Measurements from ENCODE around the gene FOXK2.
"Not testable (repeated sequence)": the region's sequence is repeated elsewhere in the genome, so short reads cannot be mapped to it uniquely, and the experiment has no call there.

The FOXK2 gene

DNA sequence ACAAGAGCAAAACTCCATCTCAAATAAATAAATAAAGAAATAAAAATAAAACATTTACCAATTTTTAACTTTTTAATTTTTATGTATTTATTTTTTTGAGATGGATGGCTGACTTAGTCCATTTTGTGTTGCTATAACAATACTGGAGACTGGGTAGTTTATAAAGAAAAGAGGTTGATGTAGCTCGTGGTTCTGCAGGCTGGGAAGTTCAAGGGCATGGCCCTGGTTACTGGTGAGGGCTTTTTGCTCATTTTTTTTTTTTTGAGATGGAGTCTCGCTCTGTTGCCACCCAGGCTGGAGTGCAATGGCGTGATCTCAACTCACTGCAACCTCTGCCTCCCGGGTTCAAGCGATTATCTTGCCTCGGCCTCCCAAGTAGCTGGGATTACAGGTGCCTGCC lies 14.2 kb upstream of the FOXK2 start:
- no peaks in the 10 kb centered on the region for H3K4me1 ChIP-seq (ENCODE audit: insufficient read depth, low read length)
- no peaks in the 10 kb centered on the region for H3K36me3 ChIP-seq (ENCODE audit: insufficient read depth, low read length)
- no peaks in the 10 kb centered on the region for H3K9me3 ChIP-seq (ENCODE audit: control insufficient read depth, insufficient read depth, low read length)
- H3K9ac ChIP-seq (ENCODE audit: low read depth, low read length): no peak overlapping the region

DNA sequence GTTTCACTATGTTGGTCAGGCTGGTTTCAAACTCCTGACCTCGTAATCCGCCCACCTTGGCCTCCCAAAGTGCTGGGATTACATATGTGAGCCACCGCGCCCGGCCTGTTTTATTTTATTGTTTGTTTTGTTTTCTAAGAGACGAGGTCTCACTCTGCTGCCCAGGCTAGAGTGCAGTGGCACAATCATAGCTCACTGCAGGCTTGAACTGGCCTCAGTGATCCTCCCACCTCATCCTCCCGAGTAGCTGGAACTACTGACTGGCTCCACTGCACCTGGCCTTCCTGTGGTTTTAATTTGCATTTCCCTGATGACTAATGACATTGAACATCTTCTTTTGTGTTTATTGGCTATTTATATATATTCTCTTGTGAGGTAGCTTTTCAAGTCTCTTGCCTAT lies 13.1 kb upstream of the FOXK2 start:
- H3K9me3 ChIP-seq (ENCODE audit: control insufficient read depth, insufficient read depth, low read length); H3K4me1 ChIP-seq (ENCODE audit: insufficient read depth, low read length); H3K36me3 ChIP-seq (ENCODE audit: insufficient read depth, low read length); H3K9ac ChIP-seq (ENCODE audit: low read depth, low read length): not testable (repeated sequence)

DNA sequence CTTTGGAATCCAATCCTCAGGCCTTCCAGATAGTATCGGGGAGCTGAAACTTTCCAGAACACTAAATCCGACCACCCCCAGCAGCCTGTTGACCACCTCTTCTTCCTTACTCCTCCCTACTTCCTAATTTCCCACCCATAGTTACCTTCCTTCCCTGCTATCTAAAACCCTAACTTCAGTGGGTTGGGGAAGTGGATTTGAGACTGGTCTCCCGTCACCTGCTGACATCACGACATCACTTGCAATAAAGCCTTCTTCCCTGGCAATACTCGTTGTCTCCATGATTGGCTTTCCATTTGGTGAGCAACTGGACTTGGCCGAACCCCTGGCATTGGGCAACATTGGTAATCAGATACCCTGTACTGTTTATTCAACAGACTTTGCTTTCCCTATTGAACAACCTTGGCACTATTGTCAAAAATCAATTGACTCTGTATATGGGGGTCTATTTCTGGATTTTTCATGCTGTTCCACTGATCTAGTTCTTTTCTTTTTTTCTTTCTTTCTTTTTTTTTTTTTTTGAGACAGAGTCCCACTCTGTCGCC lies 11.8 kb upstream of the FOXK2 start:
- Histone ChIP-seq H3K9ac (ENCODE audit: low read depth, low read length) (no peak overlapping the region), H3K4me1 (ENCODE audit: insufficient read depth, low read length) (no peaks in the 10 kb centered on the region), H3K36me3 (ENCODE audit: insufficient read depth, low read length) (no peaks in the 10 kb centered on the region), H3K9me3 (ENCODE audit: control insufficient read depth, insufficient read depth, low read length) (no peaks in the 10 kb centered on the region)

DNA sequence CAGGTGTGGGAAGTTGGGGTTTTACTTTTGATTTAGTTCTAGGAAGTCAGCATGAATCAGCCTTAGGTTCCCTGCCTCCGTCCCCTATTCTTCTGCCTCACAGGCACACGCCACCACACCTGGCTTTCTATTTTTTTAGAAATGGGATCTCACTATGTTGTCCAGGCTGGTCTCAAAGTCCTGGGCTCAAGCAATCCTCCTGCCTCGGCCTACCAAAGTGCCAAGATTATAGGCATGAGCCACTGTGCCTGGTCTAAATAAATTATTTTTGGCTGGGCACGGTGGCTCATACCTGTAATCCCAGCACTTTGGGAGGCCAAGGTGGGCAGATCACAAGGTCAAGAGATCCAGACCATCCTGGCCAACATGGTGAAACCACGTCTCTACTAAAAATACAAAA lies 7.9 kb upstream of the FOXK2 start:
- H3K36me3 ChIP-seq (ENCODE audit: insufficient read depth, low read length); H3K4me1 ChIP-seq (ENCODE audit: insufficient read depth, low read length); H3K9me3 ChIP-seq (ENCODE audit: control insufficient read depth, insufficient read depth, low read length); H3K9ac ChIP-seq (ENCODE audit: low read depth, low read length): not testable (repeated sequence)

DNA sequence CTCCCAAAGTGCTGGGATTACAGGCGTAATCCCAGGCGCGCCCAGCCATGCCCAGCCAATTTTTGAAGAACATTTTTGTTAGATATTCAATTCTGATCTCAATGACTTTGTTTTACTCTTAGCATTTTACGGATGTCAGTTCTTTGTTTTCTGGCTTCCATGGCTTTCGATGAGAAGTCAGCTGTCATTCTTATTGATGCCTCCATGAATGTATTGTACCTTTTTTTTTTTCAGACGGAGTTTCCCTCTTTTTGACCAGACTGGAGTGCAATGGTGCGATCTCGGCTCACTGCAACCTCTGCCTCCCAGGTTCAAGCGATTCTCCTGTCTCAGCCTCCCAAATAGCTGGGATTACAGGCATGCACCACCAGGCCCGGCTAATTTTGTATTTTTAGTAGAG lies 5.7 kb upstream of the FOXK2 start:
- not testable (repeated sequence) for H3K36me3 ChIP-seq (ENCODE audit: insufficient read depth, low read length); H3K9me3 ChIP-seq (ENCODE audit: control insufficient read depth, insufficient read depth, low read length); H3K4me1 ChIP-seq (ENCODE audit: insufficient read depth, low read length); H3K9ac ChIP-seq (ENCODE audit: low read depth, low read length)

DNA sequence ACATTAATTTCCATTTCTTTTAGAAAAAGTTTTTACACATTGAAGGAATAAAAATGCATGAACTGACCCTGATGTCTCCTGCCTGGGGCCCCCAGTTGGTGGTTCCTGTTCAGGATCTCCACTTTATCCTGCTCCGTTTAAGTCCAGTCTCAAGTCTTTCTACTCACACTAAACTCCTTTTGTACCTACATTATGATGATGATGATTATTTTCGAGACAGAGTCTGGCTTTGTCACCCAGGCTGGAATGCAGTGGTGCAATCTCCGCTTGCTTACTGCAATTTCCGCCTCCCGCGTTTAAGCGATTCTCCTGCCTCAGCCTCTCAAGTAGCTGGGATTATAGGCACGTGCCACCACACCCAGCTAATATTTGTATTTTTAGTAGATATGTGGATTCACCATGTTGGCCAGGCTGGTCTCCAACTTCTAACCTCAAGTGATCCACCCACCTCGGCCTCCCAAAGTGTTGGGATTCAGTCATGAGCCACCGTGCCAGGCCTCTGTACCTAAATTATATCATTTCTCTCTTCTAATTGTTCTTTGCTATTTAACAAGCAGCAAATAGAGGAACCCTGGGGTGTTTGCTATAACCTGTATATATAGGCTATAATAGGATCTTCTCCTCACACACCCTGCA lies 2.2 kb upstream of the FOXK2 start:
- Histone ChIP-seq H3K9ac (ENCODE audit: low read depth, low read length) (no peak overlapping the region), H3K9me3 (ENCODE audit: control insufficient read depth, insufficient read depth, low read length) (no peaks in the 10 kb centered on the region), H3K4me1 (ENCODE audit: insufficient read depth, low read length) (no peaks in the 10 kb centered on the region; the same call in 1 of the 2 replicates), H3K36me3 (ENCODE audit: insufficient read depth, low read length) (no peaks in the 10 kb centered on the region)

DNA sequence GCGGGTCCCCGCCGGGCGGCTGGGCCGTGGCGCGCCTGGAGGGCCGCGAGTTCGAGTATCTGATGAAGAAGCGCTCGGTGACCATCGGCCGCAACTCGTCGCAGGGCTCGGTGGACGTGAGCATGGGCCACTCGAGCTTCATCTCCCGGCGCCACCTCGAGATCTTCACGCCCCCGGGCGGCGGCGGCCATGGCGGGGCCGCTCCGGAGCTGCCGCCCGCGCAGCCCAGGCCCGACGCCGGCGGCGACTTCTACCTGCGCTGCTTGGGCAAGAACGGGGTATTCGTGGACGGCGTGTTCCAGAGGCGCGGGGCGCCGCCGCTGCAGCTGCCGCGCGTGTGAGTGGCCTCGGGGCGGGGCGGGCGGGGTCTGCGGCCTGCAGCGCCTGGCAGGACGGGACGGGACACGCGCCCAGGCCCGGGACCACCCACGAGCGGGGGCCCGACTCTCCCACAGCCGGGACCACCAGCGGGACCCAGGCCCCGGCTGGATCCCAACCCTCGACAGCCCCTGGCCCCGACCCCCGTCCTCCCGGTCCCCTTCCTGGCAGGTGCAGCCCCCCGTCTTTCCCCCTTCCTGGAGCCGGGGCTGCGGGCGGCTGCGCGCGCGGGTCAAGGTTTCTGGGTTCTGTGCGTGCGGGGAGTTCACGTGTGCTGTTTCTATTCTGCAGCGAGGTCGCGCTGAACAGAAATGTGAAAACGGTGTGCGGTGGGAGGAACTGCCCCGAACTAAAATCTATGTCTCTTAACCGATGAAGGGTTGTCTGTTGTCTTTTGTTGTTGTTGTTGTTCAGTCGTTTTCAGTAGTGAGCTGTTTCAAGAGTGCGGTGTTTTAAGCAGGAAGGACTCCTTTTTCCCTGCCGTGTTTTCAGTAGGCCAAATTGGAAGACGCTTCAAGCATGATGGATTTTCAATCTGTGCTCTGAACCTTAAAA lies 705 bp downstream of the FOXK2 start:
- no peaks in the 10 kb centered on the region; the same call in 1 of the 2 replicates for H3K4me1 ChIP-seq (ENCODE audit: insufficient read depth, low read length)
- H3K36me3 ChIP-seq (ENCODE audit: insufficient read depth, low read length): no peaks in the 10 kb centered on the region
- peak overlapping the region; percentile 81 for H3K9ac ChIP-seq (ENCODE audit: low read depth, low read length)
- H3K9me3 ChIP-seq (ENCODE audit: control insufficient read depth, insufficient read depth, low read length): no peaks in the 10 kb centered on the region

- no peaks in the 10 kb centered on the region for H3K36me3 ChIP-seq (ENCODE audit: insufficient read depth, low read length)
- H3K4me1 ChIP-seq (ENCODE audit: insufficient read depth, low read length): peaks cover 9% of the 10 kb centered on the region; the same call in 1 of the 2 replicates
- H3K9ac ChIP-seq (ENCODE audit: low read depth, low read length): no peak overlapping the region
- no peaks in the 10 kb centered on the region for H3K9me3 ChIP-seq (ENCODE audit: control insufficient read depth, insufficient read depth, low read length)
Measured at GRCh38 chr17:82524540-82524939, 5.0 kb downstream of the FOXK2 start.

- peaks cover 17% of the 10 kb centered on the region; the same call in 1 of the 2 replicates for H3K4me1 ChIP-seq (ENCODE audit: insufficient read depth, low read length)
- H3K9ac ChIP-seq (ENCODE audit: low read depth, low read length): no peak overlapping the region
- H3K9me3 ChIP-seq (ENCODE audit: control insufficient read depth, insufficient read depth, low read length): no peaks in the 10 kb centered on the region
- no peaks in the 10 kb centered on the region for H3K36me3 ChIP-seq (ENCODE audit: insufficient read depth, low read length)
Measured at GRCh38 chr17:82525712-82526111, 6.2 kb downstream of the FOXK2 start.

GRCh38 chr17:82527898-82528297 lies 8.4 kb downstream of the FOXK2 start:
- Histone ChIP-seq H3K9ac (ENCODE audit: low read depth, low read length) (no peak overlapping the region), H3K36me3 (ENCODE audit: insufficient read depth, low read length) (no peaks in the 10 kb centered on the region), H3K9me3 (ENCODE audit: control insufficient read depth, insufficient read depth, low read length) (no peaks in the 10 kb centered on the region), H3K4me1 (ENCODE audit: insufficient read depth, low read length) (peaks cover 22% of the 10 kb centered on the region; the same call in 1 of the 2 replicates)

GRCh38 chr17:82528484-82529265 lies 9.1 kb downstream of the FOXK2 start:
- peaks cover 25% of the 10 kb centered on the region; the same call in 1 of the 2 replicates for H3K4me1 ChIP-seq (ENCODE audit: insufficient read depth, low read length)
- no peaks in the 10 kb centered on the region for H3K9me3 ChIP-seq (ENCODE audit: control insufficient read depth, insufficient read depth, low read length)
- no peak overlapping the region; the same call in 1 of the 2 replicates for H3K9ac ChIP-seq (ENCODE audit: low read depth, low read length)
- no peaks in the 10 kb centered on the region for H3K36me3 ChIP-seq (ENCODE audit: insufficient read depth, low read length)

DNA sequence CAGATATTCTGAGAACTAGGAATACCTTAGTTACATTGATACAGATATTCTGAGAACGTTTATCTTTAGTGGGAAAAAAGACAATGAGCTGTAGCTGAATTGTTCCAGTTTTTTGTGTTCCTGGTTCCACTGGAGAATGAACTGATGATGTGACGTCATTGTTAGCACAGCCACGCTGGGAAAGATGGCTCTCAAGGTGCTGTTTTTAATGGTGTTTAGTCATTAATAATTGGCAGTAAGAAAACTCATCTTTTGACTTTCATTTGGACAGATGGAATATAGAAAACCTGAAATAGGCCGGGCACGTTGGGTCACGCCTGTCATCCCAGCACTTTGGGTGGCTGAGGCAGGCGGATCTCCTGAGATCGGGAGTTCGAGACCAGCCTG lies 10.4 kb downstream of the FOXK2 start:
- Histone ChIP-seq H3K9ac (ENCODE audit: low read depth, low read length) (no peak overlapping the region), H3K4me1 (ENCODE audit: insufficient read depth, low read length) (peaks cover 37% of the 10 kb centered on the region), H3K36me3 (ENCODE audit: insufficient read depth, low read length) (no peaks in the 10 kb centered on the region), H3K9me3 (ENCODE audit: control insufficient read depth, insufficient read depth, low read length) (no peaks in the 10 kb centered on the region)

DNA sequence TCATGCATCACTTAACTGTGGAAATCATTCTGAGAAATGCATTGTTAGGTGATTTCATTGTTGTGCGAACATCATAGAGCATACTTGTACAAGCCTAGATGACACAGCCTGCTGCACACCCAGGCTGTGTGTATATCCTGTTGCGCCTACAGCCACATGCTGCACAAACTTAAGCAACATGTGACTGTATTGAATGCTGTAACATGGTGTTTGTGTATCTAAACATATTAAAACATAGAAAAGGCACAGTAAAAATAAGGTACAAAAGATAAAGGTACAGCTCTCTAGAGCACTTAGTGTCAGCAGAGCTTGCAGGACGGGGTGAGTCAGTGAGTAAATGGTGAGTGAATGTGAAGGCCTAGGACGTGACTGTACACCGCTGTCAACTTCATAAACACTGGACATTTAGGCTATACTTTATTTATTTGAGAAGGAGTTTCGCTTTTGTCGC lies 11.9 kb downstream of the FOXK2 start:
- H3K9ac ChIP-seq (ENCODE audit: low read depth, low read length): no peak overlapping the region

DNA sequence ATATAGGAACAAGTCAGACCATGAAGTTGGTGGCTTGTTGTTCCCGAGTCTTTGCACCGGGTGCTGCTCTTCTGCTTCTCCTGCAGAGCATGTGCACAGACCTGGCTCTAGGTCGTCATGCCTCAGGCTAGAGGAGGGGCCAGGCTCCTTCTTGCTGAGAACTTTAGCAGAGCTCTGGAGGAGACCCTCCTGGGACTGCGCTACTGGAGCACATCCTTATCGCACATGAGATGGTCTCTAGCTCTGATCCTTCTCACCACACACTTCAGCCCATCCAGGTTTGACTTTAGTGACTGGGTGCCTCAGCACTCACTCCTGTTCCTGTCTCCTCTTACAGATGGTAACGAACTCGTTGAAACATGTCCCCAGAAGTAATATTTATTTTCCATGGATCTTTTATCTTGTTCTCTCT lies 14.9 kb downstream of the FOXK2 start:
- no peaks in the 10 kb centered on the region for H3K36me3 ChIP-seq (ENCODE audit: insufficient read depth, low read length)
- no peaks in the 10 kb centered on the region for H3K9me3 ChIP-seq (ENCODE audit: control insufficient read depth, insufficient read depth, low read length)
- H3K9ac ChIP-seq (ENCODE audit: low read depth, low read length): no peak overlapping the region
- peaks cover 49% of the 10 kb centered on the region for H3K4me1 ChIP-seq (ENCODE audit: insufficient read depth, low read length)

More for the DNA sequence above, 11.9 kb downstream of the FOXK2 start:
- Histone ChIP-seq H3K4me1 (ENCODE audit: insufficient read depth, low read length) (peaks cover 52% of the 10 kb centered on the region), H3K36me3 (ENCODE audit: insufficient read depth, low read length) (no peaks in the 10 kb centered on the region), H3K9me3 (ENCODE audit: control insufficient read depth, insufficient read depth, low read length) (no peaks in the 10 kb centered on the region)

Measured in ES-I3 (cell line).